ENCODE measurements around the gene GOLGA6C. TPM values are rescaled to one million over a fixed set of nuclear protein-coding genes. Genes with fewer than 3 reads are reported as not detected.

GOLGA6C gene
- total RNA-seq, 1 experiment from 2014 or later, result not detected

DNA sequence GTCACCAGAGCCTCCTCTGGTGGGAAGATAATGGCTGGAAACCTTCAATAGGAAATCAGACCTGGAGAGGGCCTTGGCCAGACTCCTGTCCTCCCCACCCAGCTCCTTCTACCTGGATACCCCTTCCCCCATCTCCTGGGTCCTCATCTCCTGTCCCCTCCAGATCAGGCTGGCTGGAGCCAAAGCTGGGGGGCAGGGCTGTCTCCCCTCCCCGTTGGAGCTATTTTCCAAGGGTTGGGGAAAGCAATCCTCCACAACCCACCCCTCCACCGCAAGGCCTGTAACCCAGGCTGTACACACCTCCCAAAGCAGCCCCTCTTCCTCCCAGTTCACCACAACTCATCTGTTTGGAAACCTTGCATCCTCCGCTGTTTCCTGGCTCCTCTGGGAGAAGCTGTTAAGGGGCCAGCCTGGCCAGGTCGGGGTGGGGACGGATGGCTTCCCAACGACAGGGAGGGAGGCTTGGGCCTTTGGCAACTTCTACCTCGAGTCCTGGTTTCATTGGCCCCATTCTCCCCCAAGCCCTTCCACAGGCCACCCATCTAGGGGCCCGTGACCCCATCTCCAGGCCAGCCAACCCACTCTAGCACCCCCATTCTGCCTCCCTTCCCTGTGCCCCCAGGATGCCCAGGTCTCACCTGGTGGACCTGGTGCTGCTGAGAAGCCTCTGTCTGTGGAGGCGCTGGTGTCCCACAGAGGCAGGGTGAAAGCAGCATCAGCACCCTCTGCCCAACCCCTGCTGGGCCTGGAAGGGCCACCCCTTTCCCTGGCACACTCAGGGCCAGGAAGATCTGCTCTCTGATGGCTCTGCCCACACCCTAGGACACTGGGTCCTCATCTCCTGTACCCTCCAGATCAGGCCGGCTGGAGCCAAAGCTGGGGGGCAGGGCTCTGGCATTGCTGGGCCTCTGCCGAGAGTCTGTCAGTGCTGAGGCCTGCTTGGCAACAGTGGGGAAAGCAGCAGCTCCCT, 22.1 kb upstream of the GOLGA6C start:
- ChIA-PET CTCF (no interaction called here), POLR2A (no interaction called here), RAD21 (ENCODE audit: low non-redundant PET in 1 of 2, low total read pairs in 2 of 2, uncharacterized antibody in 2 of 2, unreplicated experiment in 2 of 2) (no interaction called here)
- Histone ChIP-seq H3K27ac (ENCODE audit: low read depth, low read length) (no peak overlapping the region), H3K4me3 (replicated peaks in 1 of 2; ENCODE audit: low read depth in 1 of 2, low read length in 2 of 2) (no peak overlapping the region), H3K9me3 (ENCODE audit: control insufficient read depth in 1 of 2, insufficient read depth in 1 of 2, low read depth in 1 of 2, low read length in 2 of 2) (no peaks in the 10 kb centered on the region), H4K20me1 (ENCODE audit: insufficient read depth) (no peaks in the 10 kb centered on the region), H3K9me2 (ENCODE audit: insufficient read depth) (no peaks in the 10 kb centered on the region), H3K4me2 (ENCODE audit: low read length) (no peak overlapping the region), H3K4me1 (ENCODE audit: control insufficient read depth in 1 of 2, insufficient read depth in 2 of 2, low read length in 2 of 2) (no peaks in the 10 kb centered on the region), H3K36me3 (ENCODE audit: control insufficient read depth in 1 of 2, insufficient read depth in 2 of 2, low read length in 2 of 2) (no peaks in the 10 kb centered on the region), H2AFZ (ENCODE audit: low read depth, low read length, poor library complexity, severe bottlenecking) (no peak overlapping the region), H3K27me3 (ENCODE audit: insufficient read depth, low read length) (no peaks in the 10 kb centered on the region; the same call in 1 of the 2 replicates), H3K79me2 (ENCODE audit: insufficient read depth, low read length) (no peaks in the 10 kb centered on the region), H3K9ac (ENCODE audit: low read length) (no peak overlapping the region)
- no peak for DNase-seq (ENCODE audit: low read depth, low spot score)
- intact Hi-C loops (cut with micrococcal nuclease), result no loop called here
- TF ChIP-seq, protein P1, sequence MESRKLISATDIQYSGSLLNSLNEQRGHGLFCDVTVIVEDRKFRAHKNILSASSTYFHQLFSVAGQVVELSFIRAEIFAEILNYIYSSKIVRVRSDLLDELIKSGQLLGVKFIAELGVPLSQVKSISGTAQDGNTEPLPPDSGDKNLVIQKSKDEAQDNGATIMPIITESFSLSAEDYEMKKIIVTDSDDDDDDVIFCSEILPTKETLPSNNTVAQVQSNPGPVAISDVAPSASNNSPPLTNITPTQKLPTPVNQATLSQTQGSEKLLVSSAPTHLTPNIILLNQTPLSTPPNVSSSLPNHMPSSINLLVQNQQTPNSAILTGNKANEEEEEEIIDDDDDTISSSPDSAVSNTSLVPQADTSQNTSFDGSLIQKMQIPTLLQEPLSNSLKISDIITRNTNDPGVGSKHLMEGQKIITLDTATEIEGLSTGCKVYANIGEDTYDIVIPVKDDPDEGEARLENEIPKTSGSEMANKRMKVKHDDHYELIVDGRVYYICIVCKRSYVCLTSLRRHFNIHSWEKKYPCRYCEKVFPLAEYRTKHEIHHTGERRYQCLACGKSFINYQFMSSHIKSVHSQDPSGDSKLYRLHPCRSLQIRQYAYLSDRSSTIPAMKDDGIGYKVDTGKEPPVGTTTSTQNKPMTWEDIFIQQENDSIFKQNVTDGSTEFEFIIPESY (IDR thresholded peaks at IDR 0.05; ENCODE audit: extremely low read depth, insufficient replicate concordance, low read length), result no peak
- TF ChIP-seq ZFX (IDR thresholded peaks at IDR 0.05) (no peak), POLR2AphosphoS5 (IDR thresholded peaks at IDR 0.05; ENCODE audit: low read depth, low read length) (no peak), POLR2A (IDR thresholded peaks at IDR 0.05; ENCODE audit: borderline replicate concordance, extremely low read depth, insufficient read depth, insufficient read length) (no peak), CBX3 (IDR thresholded peaks at IDR 0.05; ENCODE audit: low read depth) (no peak), FOSL1 (IDR thresholded peaks at IDR 0.05; ENCODE audit: low read depth) (no peak), SP1 (IDR thresholded peaks at IDR 0.05; ENCODE audit: low read depth) (no peak), ELF1 (IDR thresholded peaks at IDR 0.05; ENCODE audit: borderline replicate concordance, low read depth) (no peak), EGR1 (IDR thresholded peaks at IDR 0.05; ENCODE audit: low read depth) (no peak), YY1 (IDR thresholded peaks at IDR 0.05; ENCODE audit: extremely low read depth, insufficient replicate concordance, low read depth, low read length) (no peak), RAD21 (IDR thresholded peaks at IDR 0.05; ENCODE audit: low read depth) (no peak), ZNF274 (IDR thresholded peaks at IDR 0.05; ENCODE audit: low read depth, low read length) (no peak), JUND (IDR thresholded peaks at IDR 0.05) (no peak)
- TF ChIP-seq, protein P2, sequence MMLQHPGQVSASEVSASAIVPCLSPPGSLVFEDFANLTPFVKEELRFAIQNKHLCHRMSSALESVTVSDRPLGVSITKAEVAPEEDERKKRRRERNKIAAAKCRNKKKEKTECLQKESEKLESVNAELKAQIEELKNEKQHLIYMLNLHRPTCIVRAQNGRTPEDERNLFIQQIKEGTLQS (IDR thresholded peaks at IDR 0.05), result no peak
- TF ChIP-seq, protein P3, sequence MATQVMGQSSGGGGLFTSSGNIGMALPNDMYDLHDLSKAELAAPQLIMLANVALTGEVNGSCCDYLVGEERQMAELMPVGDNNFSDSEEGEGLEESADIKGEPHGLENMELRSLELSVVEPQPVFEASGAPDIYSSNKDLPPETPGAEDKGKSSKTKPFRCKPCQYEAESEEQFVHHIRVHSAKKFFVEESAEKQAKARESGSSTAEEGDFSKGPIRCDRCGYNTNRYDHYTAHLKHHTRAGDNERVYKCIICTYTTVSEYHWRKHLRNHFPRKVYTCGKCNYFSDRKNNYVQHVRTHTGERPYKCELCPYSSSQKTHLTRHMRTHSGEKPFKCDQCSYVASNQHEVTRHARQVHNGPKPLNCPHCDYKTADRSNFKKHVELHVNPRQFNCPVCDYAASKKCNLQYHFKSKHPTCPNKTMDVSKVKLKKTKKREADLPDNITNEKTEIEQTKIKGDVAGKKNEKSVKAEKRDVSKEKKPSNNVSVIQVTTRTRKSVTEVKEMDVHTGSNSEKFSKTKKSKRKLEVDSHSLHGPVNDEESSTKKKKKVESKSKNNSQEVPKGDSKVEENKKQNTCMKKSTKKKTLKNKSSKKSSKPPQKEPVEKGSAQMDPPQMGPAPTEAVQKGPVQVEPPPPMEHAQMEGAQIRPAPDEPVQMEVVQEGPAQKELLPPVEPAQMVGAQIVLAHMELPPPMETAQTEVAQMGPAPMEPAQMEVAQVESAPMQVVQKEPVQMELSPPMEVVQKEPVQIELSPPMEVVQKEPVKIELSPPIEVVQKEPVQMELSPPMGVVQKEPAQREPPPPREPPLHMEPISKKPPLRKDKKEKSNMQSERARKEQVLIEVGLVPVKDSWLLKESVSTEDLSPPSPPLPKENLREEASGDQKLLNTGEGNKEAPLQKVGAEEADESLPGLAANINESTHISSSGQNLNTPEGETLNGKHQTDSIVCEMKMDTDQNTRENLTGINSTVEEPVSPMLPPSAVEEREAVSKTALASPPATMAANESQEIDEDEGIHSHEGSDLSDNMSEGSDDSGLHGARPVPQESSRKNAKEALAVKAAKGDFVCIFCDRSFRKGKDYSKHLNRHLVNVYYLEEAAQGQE (IDR thresholded peaks at IDR 0.05; ENCODE audit: low read depth), result no peak
- TF ChIP-seq, protein P4, sequence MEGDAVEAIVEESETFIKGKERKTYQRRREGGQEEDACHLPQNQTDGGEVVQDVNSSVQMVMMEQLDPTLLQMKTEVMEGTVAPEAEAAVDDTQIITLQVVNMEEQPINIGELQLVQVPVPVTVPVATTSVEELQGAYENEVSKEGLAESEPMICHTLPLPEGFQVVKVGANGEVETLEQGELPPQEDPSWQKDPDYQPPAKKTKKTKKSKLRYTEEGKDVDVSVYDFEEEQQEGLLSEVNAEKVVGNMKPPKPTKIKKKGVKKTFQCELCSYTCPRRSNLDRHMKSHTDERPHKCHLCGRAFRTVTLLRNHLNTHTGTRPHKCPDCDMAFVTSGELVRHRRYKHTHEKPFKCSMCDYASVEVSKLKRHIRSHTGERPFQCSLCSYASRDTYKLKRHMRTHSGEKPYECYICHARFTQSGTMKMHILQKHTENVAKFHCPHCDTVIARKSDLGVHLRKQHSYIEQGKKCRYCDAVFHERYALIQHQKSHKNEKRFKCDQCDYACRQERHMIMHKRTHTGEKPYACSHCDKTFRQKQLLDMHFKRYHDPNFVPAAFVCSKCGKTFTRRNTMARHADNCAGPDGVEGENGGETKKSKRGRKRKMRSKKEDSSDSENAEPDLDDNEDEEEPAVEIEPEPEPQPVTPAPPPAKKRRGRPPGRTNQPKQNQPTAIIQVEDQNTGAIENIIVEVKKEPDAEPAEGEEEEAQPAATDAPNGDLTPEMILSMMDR (IDR thresholded peaks at IDR 0.05 in 2 of 3, conservative IDR thresholded peaks at IDR 0.05 in 1 of 3; ENCODE audit: borderline replicate concordance in 1 of 3, insufficient read depth in 1 of 3, low read depth in 2 of 3, low read length in 2 of 3), result no peak
- ATAC-seq, result no peak
- BruUV-seq (replicated peaks), result no TSS peak
